ENCODE data around the gene ZCCHC7. TPM values are rescaled to one million over a fixed set of nuclear protein-coding genes. Genes with fewer than 3 reads are reported as not detected.

ZCCHC7 gene
- polyA plus RNA-seq, 3 donors = 8.7 to 12.9 (median 12.5) TPM

DNA sequence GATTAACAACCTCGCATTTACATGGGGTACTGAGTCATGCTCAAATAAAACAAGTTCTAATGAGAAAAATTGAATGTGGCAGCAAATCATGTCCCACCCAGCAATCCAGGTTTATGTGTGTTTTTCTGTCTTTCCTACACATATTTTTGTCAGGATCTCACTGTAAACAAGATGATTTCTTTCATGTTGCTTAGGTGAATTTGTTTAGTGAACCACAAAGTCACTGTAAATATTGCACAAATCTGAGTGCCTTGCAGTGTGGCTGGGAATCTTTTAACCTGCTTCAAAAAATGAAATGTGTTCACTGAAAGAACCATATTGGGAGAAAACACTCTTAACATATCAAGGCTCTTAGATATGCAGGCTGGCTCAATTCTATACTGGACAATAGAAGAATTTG is 23.1 kb upstream of the ZCCHC7 start:
- no peak overlapping the region for H3K27ac ChIP-seq (ENCODE audit: low read depth in 1 of 2, low read length in 2 of 2)
- intact Hi-C loops (cut with micrococcal nuclease) = no loop called here
- H3K4me2 ChIP-seq (replicated peaks; ENCODE audit: extremely low read depth, low read length, poor library complexity, severe bottlenecking) = no peak overlapping the region
- H3K79me2 ChIP-seq (ENCODE audit: insufficient read depth, low read length) = no peaks in the 10 kb centered on the region
- H3K4me3 Mint-ChIP-seq = no peak overlapping the region
- no peaks in the 10 kb centered on the region for H3K27me3 ChIP-seq (ENCODE audit: control insufficient read depth in 2 of 2, insufficient read depth in 2 of 2, low read length in 2 of 2)
- H3K27me3 Mint-ChIP-seq (ENCODE audit: low read depth in 3 of 3) = peaks cover 1 to 6% (median 4%) of the 10 kb centered on the region in 3 donors
- no peak overlapping the region for H3K27ac Mint-ChIP-seq
- no peak for DNase-seq
- no CpG with 5 or more reads among the region's 1 CpG for WGBS (ENCODE audit: insufficient coverage)
- H3K36me3 Mint-ChIP-seq = no peaks in the 10 kb centered on the region
- H2AFZ ChIP-seq (ENCODE audit: insufficient read depth, low read depth, low read length, poor library complexity, severe bottlenecking) = no peak overlapping the region
- no peaks in the 10 kb centered on the region for H3K36me3 ChIP-seq (replicated peaks in 1 of 2; ENCODE audit: control insufficient read depth in 1 of 2, insufficient read depth in 2 of 2, low read length in 2 of 2)
- H3K9ac ChIP-seq (ENCODE audit: insufficient read depth, low read length, poor library complexity, severe bottlenecking) = no peak overlapping the region
- H3K9me3 ChIP-seq (replicated peaks in 1 of 2; ENCODE audit: control insufficient read depth in 1 of 2, insufficient read depth in 1 of 2, low read length in 2 of 2) = no peaks in the 10 kb centered on the region
- no peaks in the 10 kb centered on the region for H4K20me1 ChIP-seq (ENCODE audit: insufficient read depth, low read length)
- TF ChIP-seq, protein P1, sequence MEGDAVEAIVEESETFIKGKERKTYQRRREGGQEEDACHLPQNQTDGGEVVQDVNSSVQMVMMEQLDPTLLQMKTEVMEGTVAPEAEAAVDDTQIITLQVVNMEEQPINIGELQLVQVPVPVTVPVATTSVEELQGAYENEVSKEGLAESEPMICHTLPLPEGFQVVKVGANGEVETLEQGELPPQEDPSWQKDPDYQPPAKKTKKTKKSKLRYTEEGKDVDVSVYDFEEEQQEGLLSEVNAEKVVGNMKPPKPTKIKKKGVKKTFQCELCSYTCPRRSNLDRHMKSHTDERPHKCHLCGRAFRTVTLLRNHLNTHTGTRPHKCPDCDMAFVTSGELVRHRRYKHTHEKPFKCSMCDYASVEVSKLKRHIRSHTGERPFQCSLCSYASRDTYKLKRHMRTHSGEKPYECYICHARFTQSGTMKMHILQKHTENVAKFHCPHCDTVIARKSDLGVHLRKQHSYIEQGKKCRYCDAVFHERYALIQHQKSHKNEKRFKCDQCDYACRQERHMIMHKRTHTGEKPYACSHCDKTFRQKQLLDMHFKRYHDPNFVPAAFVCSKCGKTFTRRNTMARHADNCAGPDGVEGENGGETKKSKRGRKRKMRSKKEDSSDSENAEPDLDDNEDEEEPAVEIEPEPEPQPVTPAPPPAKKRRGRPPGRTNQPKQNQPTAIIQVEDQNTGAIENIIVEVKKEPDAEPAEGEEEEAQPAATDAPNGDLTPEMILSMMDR (IDR thresholded peaks at IDR 0.05) = no peak
- no peak overlapping the region for H3K4me3 ChIP-seq (replicated peaks in 1 of 3; ENCODE audit: low read depth in 2 of 3, low read length in 3 of 3)
- H3K9me3 Mint-ChIP-seq = no peaks in the 10 kb centered on the region
- H3K4me1 Mint-ChIP-seq = no peaks in the 10 kb centered on the region
- H3K4me1 ChIP-seq (ENCODE audit: control insufficient read depth in 1 of 2, insufficient read depth in 2 of 2, low read length in 2 of 2) = no peaks in the 10 kb centered on the region

DNA sequence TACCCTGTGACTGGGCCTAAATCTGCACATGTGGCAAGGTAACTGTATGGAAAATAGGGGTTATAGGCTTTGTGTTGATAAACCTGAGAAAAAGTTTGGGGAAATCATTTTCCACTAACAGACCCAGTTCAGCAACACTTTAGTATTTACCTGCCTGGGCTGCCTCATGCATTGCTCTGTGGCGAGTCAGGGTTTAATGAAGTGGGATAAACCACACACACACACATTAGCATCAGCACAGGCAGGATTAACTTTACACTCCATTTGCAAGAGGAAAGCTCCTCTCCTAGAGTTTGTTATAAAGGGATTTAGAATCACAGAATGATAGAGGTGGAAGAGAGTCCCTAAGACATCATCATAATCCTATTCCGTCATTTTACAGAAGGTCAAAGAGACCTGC is 20.0 kb upstream of the ZCCHC7 start:
- no peaks in the 10 kb centered on the region for H3K4me1 Mint-ChIP-seq
- no peak overlapping the region for H3K9ac ChIP-seq (ENCODE audit: insufficient read depth, low read length, poor library complexity, severe bottlenecking)
- H3K79me2 ChIP-seq (ENCODE audit: insufficient read depth, low read length) = no peaks in the 10 kb centered on the region
- H3K4me3 Mint-ChIP-seq = no peak overlapping the region
- H3K36me3 ChIP-seq (replicated peaks in 1 of 2; ENCODE audit: control insufficient read depth in 1 of 2, insufficient read depth in 2 of 2, low read length in 2 of 2) = no peaks in the 10 kb centered on the region
- intact Hi-C loops (cut with micrococcal nuclease) = no loop called here
- no peaks in the 10 kb centered on the region for H4K20me1 ChIP-seq (ENCODE audit: insufficient read depth, low read length)
- H3K36me3 Mint-ChIP-seq = no peaks in the 10 kb centered on the region
- H3K4me3 ChIP-seq (replicated peaks in 1 of 3; ENCODE audit: low read depth in 2 of 3, low read length in 3 of 3) = no peak overlapping the region
- TF ChIP-seq, protein P1 (IDR thresholded peaks at IDR 0.05) = no peak
- no peak for DNase-seq
- H3K27me3 Mint-ChIP-seq (ENCODE audit: low read depth in 3 of 3) = peaks cover 5 to 7% (median 5%) of the 10 kb centered on the region in 3 donors
- WGBS (ENCODE audit: insufficient coverage) = no CpG with 5 or more reads among the region's 2 CpGs
- H2AFZ ChIP-seq (ENCODE audit: insufficient read depth, low read depth, low read length, poor library complexity, severe bottlenecking) = no peak overlapping the region
- no peaks in the 10 kb centered on the region for H3K9me3 Mint-ChIP-seq
- no peaks in the 10 kb centered on the region for H3K4me1 ChIP-seq (ENCODE audit: control insufficient read depth in 1 of 2, insufficient read depth in 2 of 2, low read length in 2 of 2)
- H3K27ac Mint-ChIP-seq = no peak overlapping the region
- no peak overlapping the region for H3K4me2 ChIP-seq (replicated peaks; ENCODE audit: extremely low read depth, low read length, poor library complexity, severe bottlenecking)
- no peaks in the 10 kb centered on the region for H3K9me3 ChIP-seq (replicated peaks in 1 of 2; ENCODE audit: control insufficient read depth in 1 of 2, insufficient read depth in 1 of 2, low read length in 2 of 2)
- no peak overlapping the region for H3K27ac ChIP-seq (ENCODE audit: low read depth in 1 of 2, low read length in 2 of 2)
- H3K27me3 ChIP-seq (ENCODE audit: control insufficient read depth in 2 of 2, insufficient read depth in 2 of 2, low read length in 2 of 2) = no peaks in the 10 kb centered on the region
